Medulla oblongata (tissue), 1 donor: ENCODE results near the gene MTA1.

ENCODE experiments used
- DNase-seq: peaks from one replicate; pipeline ENCODE4 v3.0.0-alpha.2; 2015; ENCODE audit errors: extremely low spot score

The MTA1 gene

GRCh38 chr14:105476831-105477659 is 57.4 kb downstream of the MTA1 start:
- no peak for DNase-seq

DNA sequence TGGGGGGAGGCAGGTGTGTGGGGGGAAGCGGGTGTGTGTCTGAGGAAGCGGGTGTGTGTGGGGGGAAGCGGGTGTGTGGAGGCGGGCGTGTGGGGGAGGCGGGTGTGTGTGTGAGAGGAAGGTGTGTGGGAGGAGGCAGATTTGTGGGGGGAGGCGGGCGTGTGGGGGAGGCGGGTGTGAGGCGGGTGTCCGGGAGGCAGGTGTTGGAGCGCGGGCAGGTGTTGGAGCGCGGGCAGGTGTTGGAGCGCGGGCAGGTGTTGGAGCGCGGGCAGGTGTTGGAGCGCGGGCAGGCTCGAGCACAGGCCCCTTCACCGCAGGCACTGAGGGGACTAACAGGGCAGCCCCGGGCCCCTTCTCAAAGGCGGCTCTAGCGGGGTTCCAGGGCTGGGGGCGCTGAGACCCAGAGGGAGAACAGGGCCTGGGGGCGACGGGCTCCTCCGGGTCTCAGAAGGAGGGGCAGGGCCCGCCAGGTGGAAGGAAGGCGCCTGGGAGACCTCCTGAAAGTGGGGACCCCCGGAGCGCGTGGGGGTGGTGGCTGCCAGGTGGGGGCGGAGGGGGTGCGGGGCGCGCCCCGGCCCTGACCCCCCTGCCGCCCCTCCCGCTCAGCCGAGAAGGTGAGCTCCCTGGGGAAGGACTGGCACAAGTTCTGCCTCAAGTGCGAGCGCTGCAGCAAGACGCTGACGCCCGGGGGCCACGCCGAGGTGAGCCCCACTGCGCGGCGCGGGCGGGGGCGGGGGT is 58.2 kb downstream of the MTA1 start:
- DNase-seq = no peak

DNA sequence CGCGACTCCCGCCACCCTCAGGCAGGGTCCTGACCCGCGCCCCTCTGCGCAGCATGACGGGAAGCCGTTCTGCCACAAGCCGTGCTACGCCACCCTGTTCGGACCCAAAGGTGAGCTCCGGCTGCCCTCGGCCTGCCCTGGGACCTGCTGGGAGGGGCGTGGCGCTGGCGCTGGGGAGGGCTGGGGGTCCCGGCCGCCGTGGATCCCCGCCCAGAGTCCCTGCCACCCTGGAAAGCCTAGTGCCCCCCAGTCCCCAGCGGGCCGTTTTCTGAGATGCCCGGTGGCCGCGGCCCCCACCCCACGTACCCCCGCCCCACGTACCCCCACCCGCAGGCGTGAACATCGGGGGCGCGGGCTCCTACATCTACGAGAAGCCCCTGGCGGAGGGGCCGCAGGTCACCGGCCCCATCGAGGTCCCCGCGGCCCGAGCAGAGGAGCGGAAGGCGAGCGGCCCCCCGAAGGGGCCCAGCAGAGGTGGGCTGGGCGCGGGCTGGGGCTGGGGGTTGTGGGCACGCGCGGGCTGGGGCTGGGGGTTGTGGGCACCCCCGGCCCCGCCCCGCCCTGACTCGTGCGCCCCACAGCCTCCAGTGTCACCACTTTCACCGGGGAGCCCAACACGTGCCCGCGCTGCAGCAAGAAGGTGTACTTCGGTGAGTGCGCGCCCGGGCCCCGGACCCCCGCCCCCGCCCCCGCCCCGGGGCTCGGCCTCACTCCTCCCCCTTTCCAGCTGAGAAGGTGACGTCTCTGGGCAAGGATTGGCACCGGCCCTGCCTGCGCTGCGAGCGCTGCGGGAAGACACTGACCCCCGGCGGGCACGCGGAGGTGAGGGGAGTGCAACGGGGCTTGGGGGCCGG is 59.0 kb downstream of the MTA1 start:
- DNase-seq = no peak

GRCh38 chr14:105479431-105480158 is 60.0 kb downstream of the MTA1 start:
- DNase-seq = no peak

GRCh38 chr14:105480199-105480746 is 60.6 kb downstream of the MTA1 start:
- no peak for DNase-seq

DNA sequence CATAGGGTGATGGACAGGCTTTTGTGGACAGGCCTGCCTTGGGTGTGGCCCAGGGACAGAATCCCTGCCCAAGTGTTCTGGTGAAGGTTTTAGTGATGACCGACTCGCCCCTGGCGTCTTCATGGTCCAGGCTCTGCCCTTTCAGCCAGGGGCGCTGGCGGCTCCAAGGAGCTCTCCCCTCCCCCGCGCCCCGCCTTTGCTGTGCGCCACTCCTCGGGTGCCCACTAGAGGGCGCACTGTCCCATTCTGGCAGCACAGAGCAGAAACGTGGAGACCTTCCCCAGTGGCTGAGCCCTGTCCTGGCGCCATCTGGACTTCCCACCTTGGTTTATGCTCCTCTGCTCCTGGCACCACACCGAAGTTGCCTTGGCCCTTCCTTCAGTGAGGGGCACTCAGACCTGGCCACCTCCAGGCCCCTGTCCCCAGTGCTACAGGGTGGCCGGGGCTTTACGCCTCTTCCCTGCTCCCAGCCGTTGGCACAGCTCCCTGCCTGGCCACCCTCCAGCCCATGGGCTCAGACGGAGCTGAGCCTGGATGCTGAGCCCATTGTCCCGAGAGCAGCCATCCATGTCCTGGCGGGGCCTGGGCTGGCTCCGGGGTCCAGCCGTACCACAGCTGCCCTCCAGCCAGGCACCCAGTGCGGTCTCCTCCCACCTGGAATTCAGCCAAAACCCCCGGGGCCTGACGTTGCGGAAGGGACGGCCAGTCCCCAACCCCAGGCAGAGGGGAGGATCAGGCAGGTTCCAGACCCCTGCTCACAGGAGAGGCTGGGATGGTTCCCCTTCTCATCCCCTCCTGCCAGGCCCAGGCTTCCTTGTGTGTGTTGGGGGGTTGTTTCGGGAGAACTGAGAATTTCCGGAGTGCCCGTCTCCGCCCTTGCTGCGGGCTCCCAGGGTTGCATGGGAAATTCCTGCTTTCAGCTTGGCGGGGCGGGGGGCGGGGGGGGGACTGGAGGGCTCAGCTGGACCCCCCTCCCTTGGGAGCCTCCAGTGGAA is 61.5 kb downstream of the MTA1 start:
- DNase-seq = peak; percentile 92

DNA sequence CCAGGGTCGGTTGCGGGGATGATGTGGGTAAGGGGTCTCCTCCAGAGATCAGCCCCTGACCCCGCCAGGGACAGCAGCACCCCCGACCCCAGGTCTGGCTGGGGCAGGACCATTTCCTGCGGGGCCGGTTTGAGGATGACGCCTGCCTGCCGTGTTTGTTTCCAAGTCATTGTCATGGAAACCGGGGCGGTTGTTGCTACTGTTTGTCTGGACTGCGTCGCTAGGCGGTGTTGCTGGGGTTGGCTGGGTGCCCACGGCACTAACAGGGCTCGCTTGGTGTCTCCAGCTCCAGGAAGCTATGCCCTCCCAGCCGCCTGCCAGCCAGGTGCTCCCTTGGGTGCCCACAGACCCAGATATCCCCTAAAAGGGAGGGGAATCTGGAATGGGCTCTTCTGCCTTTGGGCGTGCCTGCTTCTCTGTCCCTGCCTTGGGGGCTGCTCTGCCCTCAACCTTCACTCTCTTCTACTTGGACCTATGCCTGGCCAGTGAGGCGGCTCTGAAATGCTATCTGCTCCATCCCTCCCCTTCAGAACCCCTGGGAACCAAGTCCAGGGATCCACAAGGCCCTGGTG is 62.3 kb downstream of the MTA1 start:
- DNase-seq = peak; percentile 90

DNA sequence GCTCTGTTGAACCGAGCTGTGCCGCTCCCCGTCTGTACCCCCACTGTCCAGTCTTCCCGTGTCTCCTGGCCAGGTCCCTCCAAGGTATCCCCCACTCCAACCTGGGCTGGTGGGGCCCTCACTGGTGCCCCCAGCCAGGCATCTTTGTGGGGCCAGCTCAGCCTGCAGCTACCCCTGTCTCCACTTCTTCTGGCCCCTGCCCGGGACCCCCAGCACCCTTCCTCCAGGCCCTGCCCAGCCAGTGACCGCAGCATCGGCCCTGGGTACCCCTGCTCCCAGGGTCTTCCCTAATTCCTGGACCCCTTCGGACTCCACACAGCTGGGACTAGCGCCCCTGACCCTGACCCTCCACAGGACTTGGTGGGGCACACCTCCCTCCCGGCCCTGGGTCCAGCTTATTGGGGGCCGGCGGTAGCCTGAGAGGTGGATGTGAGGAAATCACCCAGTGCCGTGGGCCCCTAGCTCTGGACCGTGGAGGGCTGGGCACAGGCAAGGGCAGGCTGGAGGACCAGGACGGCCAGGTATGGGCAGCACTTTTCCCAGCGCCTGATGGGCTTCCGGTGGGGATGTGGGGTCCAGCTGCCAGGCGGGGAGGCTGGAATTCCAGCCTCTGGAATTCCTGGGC is 63.0 kb downstream of the MTA1 start:
- DNase-seq = no peak

- no peak for DNase-seq
Measured at GRCh38 chr14:105483300-105484068, 63.9 kb downstream of the MTA1 start.

DNA sequence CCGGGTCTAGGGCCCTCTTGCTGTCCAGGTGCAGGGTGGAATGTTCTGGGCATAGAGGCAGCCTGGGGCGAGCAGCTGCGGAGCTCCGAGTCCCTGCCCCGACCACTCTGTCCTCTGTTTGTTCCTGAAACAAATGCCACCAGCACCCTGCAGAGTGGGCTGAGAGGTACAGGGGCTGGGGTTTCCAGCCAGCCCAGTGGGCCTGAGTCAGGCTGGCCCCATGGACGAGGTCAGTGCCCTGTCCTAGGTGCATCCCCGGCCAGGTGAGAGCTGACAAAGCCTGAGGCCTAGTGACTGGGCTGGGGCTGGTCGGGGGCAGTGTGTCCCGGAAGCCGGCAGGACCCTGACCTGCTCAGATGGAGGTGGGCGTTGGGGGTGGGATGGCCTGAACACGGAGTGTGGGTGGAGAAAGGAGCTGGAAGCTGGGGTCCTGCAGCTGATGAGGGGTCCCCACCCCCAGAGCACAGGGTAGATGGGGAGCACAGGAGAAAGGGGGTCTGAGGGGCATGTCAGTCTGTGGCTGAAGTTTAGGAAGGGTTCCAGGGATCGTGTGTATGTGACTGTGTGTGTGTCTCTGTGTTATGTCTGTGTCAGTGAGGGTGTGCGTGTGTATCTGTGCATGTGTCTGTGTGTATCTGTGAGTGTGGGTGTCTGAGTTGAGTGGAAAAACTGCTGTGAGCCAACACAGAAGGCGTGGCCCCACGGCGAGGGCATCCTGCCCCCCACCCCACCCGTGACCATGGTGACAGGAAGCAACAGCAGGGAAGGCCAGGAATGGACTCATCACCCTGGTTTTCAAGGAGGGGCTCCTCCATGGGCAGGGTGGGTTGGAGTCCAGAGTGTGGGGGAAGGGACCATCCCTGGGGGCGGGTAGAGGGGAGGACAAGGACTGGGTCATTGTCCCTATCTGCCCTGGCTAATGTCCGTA is 64.7 kb downstream of the MTA1 start:
- DNase-seq = no peak

DNA sequence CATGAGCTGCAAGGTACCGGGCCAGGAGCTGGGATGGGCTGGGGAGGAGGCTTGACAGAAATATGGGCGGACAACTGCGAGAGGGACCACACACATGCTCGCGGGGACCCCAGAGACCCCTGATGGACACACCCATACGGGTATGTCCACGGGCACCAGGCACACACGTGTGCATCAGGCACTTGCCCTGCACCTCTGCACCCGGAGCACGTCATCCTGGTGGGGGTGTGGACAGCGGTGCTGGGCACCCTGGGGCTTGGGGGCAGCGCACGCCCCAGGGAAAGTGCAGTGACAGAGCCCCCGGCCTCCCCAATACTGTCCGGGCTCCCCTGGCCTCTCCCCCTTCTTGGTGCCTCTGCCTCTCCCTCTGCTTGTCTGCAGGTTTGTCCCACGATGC is 65.4 kb downstream of the MTA1 start:
- no peak for DNase-seq

DNA sequence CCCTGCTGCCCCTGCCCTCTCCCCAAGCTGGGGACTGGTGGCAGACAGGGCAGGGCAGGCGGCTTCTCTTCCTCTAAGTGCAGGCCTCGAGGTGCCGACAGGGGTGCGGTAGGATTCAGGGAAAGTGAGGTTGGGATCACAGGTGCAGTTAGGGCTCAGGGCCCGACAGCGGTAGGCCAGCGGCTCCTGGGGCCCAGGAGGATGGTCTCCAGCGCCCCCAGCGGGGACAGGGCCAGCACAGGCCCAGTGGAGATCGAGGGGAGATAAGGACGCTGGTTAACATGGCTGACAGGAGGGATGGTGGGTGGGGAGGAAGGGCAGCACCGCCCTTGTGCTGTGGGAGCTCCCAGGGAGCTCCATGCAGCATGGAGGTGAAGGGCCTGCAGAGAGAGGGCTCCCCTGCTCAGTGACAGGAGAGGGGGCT is 66.1 kb downstream of the MTA1 start:
- DNase-seq = no peak

- DNase-seq = no peak
Measured at GRCh38 chr14:105486163-105486973, 66.7 kb downstream of the MTA1 start, which contains the start of gene CRIP1. TSS of gene CRIP1 (plus strand) at chr14:105486886. CDS start at chr14:105487260, 374 bp downstream.

DNA sequence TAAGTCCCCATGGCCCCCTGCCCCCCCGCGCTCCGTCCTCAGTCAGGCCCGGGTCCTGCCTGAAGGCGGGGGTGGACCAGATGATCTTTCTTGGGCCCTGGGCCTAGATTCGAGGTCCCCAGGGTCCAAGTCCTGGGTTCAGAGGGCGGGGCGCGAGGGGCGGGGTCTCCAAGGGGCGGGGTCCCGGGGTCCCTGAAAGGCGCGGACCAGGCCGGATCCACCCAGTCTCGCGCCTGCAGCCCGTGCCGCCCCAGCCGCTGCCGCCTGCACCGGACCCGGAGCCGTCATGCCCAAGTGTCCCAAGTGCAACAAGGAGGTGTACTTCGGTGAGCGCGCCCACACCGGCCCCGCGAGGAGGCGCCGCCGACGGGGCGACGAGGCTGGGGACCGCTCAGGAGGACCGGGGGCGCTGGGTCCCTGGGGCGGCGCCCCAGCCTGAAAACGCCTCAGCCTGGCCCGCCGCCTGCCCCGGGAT is 67.4 kb downstream of the MTA1 start:
- no peak for DNase-seq

DNA sequence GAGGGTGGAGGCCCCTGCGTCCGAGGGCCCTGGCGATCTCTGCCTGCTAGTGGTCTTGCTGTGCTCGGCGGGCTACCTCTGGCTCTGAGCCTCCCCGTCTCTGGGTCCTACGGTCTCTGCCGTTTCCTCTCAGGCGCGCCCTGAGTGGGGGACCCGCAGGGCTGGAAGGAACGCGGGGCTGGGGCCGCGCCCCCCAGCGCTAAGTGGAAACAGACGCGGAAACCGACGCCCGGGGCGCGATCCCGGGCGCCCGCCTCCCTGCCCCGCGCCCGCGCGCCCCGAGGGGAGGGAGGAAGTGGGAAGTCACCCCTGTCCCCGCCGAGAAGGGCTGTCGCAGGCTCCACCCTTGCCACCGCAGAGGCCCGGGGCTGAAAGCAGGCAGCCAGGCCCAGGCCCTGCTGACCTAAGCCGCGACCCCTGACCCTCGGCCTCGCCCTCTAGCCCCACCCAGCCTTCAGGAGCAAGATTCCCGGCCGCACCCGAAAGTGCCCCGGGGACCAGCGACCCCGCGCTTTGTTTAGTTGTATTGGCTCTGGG is 67.9 kb downstream of the MTA1 start:
- no peak for DNase-seq
